Spleen (tissue), 11 donors: Measurements from ENCODE around the gene GNL1. TPM values are rescaled to one million over a fixed set of nuclear protein-coding genes. Genes with fewer than 3 reads are reported as not detected.
A peak's percentile ranks its signal among the peaks of the same experiment; 100 is the strongest.

ENCODE experiments used
- DNase-seq: peaks from one replicate; pipeline ENCODE4 v3.0.0-alpha.2; 2020
- H3K27ac ChIP-seq, 8 donors: fragments of 200-600 bp; sonication (generic) in 7 of 8; 1 replicate in 4 of 8; 2 replicates in 4 of 8; pipeline versions ENCODE4 v1.5.0 to v1.8.0; 2016 to 2021; ENCODE audit warnings: inconsistent platforms in 4 of 8, mild to moderate bottlenecking in 4 of 8, moderate library complexity in 1 of 8
- H3K27me3 ChIP-seq, 7 donors: fragments of 200-600 bp; sonication (generic) in 6 of 7; replicated peaks in 1 of 7; 1 replicate in 4 of 7; 2 replicates in 3 of 7; pipeline versions ENCODE4 v1.5.0 to v1.8.0; 2016 to 2021; ENCODE audit warnings: inconsistent platforms in 3 of 7, mild to moderate bottlenecking in 1 of 7
- H3K36me3 ChIP-seq, 6 donors: fragments of 200-600 bp; sonication (generic) in 5 of 6; 1 replicate in 4 of 6; 2 replicates in 2 of 6; pipeline versions ENCODE4 v1.5.0 to v1.8.0; 2016 to 2021; ENCODE audit warnings: inconsistent platforms in 2 of 6
- H3K4me1 ChIP-seq, 6 donors: fragments of 200-600 bp; sonication (generic) in 5 of 6; 1 replicate in 3 of 6; 2 replicates in 3 of 6; pipeline versions ENCODE4 v1.5.0 to v1.8.0; 2016 to 2021; ENCODE audit warnings: inconsistent platforms in 3 of 6
- H3K4me3 ChIP-seq, 8 donors: fragments of 200-600 bp; sonication (generic) in 7 of 8; 1 replicate in 4 of 8; 2 replicates in 4 of 8; pipeline versions ENCODE4 v1.5.0 to v1.8.0; 2016 to 2021; ENCODE audit warnings: inconsistent platforms in 4 of 8, mild to moderate bottlenecking in 4 of 8, moderate library complexity in 2 of 8
- H3K9me3 ChIP-seq, 8 donors: fragments of 200-600 bp; sonication (generic) in 7 of 8; 1 replicate in 4 of 8; 2 replicates in 4 of 8; pipeline versions ENCODE4 v1.5.0 to v1.8.0; 2016 to 2021; ENCODE audit warnings: inconsistent platforms in 4 of 8
- POLR2A ChIP-seq, 3 donors: fragments of 450-650 bp; IDR thresholded peaks; one replicate each; pipeline ENCODE4 v1.5.1; 2017; ENCODE audit warnings: antibody characterized with exemption in 3 of 3, mild to moderate bottlenecking in 1 of 3
- POLR2AphosphoS5 ChIP-seq, 3 donors: sonication (generic); formaldehyde crosslinking; IDR thresholded peaks; one replicate each; pipeline ENCODE4 v1.5.1; 2017; ENCODE audit warnings: antibody characterized with exemption in 3 of 3
- WGBS, 5 donors: extraction: QIAGEN DNeasy Blood & Tissue Kit in 3 of 5; methylation state at CpG; one replicate each; pipeline versions ENCODE4 v1.1.5 to v1.1.7; 2013 to 2018; 5-methylcytosine and 5-hydroxymethylcytosine counted together
- intact Hi-C: fragments of 100-400 bp; cut with DNase I; formaldehyde crosslinking; loops from one replicate; pipeline ENCODE4 v1.15.0; 2023; ENCODE audit warnings: low total_unique reads
- polyA plus RNA-seq, 3 donors: library from polyadenylated mRNA; stranded (reverse); fragments of 200-250 nt; gene quantifications; one replicate each; pipeline ENCODE4 v1.2.1, GENCODE V29; 2013
- total RNA-seq, 7 donors: library from RNA; depleted of rRNA in 3 of 7; stranded (reverse); fragments of >200 nt in 3 of 7; fragmentation: NEBNext Ultra II Directional in 4 of 7; extraction: Animal tissue kit (Norgen Biotek cat#: 25700) in 4 of 7; gene quantifications; one replicate each; pipeline versions ENCODE4 v1.1.0 to v1.2.1, GENCODE V29; 2016 to 2021
- TF ChIP-seq, protein P1 (sequence below), 11 experiments: fragments of 200-600 bp in 7 of 11; fragments of 450-650 bp in 4 of 11; sonication (generic) in 4 of 11; IDR thresholded peaks in 8 of 11; conservative IDR thresholded peaks in 3 of 11; 1 replicate in 7 of 11; 2 replicates in 4 of 11; pipeline versions ENCODE4 v1.4.0 to v1.8.0; 2016 to 2021; ENCODE audit warnings: antibody characterized with exemption in 11 of 11, inconsistent platforms in 4 of 11, mild to moderate bottlenecking in 1 of 11
- donor health status: healthy with polysubstance abuse.
- donor health status: DM: no; HTN: no; CAD: no; lungs with moderate emphysema.
- donor health status: DM: no; HTN: no; CAD: no.
- donor health status: Bipolar disorder and iron deficiency.
- donor health status: healthy.
- donor health status: DM: no; HTN: no; CAD: no.
- donor health status: DM: yes; HTN: yes; CAD: no.

GNL1 gene
- total and polyA plus RNA-seq, 10 donors, result 28.0 to 84.6 (median 50.6) TPM

DNA sequence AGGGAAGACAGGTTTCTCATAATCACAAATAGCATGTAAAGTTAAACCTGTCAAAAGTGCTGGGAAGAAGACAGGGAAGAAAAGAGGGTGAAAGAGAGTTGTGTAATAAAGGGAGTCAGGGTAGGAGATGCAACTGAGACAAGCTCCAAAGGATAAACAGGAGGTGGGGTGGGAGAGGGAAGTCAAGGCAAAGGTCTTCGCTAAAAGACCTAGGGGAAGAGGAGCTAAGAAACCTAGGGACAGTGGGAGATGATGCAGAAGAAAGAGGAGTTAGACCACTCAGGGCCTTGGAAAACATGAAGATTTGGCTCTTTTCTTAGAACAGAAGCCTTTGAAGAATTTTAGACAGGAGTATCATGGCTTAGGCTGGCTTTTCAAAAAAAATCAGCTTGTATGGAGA lies 7.8 kb upstream of the GNL1 start:
- Histone ChIP-seq H3K27ac (no peak overlapping the region), H3K4me3 (no peak overlapping the region), H3K27me3 (no peaks in the 10 kb centered on the region), H3K36me3 (peaks cover 0 to 32% (median 17%) of the 10 kb centered on the region in 6 donors), H3K4me1 (peaks cover 0 to 11% (median 4%) of the 10 kb centered on the region in 6 donors), H3K9me3 (no peaks in the 10 kb centered on the region)
- 91 to 100% (median 96%) methylated on average over 1 of the region's 1 CpG for WGBS, 5 donors
- TF ChIP-seq POLR2A (IDR thresholded peaks at IDR 0.05), result no peak
- no peak for TF ChIP-seq POLR2AphosphoS5 (IDR thresholded peaks at IDR 0.05)
- TF ChIP-seq, protein P1, sequence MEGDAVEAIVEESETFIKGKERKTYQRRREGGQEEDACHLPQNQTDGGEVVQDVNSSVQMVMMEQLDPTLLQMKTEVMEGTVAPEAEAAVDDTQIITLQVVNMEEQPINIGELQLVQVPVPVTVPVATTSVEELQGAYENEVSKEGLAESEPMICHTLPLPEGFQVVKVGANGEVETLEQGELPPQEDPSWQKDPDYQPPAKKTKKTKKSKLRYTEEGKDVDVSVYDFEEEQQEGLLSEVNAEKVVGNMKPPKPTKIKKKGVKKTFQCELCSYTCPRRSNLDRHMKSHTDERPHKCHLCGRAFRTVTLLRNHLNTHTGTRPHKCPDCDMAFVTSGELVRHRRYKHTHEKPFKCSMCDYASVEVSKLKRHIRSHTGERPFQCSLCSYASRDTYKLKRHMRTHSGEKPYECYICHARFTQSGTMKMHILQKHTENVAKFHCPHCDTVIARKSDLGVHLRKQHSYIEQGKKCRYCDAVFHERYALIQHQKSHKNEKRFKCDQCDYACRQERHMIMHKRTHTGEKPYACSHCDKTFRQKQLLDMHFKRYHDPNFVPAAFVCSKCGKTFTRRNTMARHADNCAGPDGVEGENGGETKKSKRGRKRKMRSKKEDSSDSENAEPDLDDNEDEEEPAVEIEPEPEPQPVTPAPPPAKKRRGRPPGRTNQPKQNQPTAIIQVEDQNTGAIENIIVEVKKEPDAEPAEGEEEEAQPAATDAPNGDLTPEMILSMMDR (IDR thresholded peaks at IDR 0.05 in 8 of 11, conservative IDR thresholded peaks at IDR 0.05 in 3 of 11), result no peak
- DNase-seq, result no peak
- intact Hi-C loops, result no loop called here

DNA sequence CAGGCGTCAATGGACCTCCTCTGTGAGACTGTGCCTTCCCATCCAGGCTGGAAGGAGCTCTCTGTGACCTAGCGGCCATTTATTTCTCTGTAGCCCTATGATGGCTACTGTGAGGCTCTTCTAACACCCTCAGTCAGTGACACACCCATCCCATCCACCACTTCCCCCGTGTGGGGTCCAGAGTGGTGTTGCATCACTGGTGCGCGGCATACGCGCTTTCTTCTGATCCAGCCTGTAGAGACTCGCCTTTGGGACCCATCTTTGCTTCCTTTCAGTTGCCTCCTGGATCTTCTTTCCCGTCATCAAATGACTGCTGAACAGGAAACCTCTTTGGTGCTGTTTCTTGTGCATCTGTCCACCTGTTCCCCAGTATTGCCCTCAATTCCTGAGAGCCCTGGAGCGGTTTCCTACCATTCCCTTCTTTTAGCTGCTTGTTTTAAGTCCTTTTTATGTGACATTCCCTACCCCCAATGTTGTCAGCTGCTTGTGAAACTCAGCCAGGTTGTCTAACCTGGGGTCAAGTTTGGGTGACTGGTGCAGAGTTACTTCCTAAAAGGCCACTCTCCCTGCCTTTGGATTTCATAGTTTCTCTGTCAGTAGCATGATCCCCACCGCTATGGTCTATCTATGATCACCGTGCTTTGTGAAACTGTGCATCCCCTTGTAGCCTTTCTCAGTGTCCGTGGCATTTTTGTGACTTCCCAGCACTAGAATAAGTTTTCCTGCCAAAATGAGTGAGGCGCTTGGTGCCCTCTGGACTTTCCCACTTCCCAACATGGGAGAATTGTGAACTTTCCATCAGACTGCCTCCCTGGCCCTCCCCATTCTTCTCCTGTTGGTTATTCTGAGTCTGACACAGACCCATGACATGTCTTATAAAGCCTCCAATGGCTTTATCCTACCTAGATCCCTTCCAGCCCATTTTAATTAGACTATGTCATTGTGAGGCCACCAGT lies 6.5 kb upstream of the GNL1 start:
- Histone ChIP-seq H3K9me3 (no peaks in the 10 kb centered on the region), H3K4me1 (peaks cover 13 to 24% (median 17%) of the 10 kb centered on the region in 6 donors), H3K27ac (no peak overlapping the region), H3K4me3 (no peak overlapping the region), H3K27me3 (no peaks in the 10 kb centered on the region), H3K36me3 (peaks cover 0 to 40% (median 17%) of the 10 kb centered on the region in 6 donors)
- TF ChIP-seq POLR2A (IDR thresholded peaks at IDR 0.05) (no peak), POLR2AphosphoS5 (IDR thresholded peaks at IDR 0.05) (no peak)
- TF ChIP-seq, protein P1 (IDR thresholded peaks at IDR 0.05 in 8 of 11, conservative IDR thresholded peaks at IDR 0.05 in 3 of 11), result no peak
- WGBS, 5 donors, result 83 to 93% (median 86%) methylated on average over 14 of the region's 14 CpGs
- intact Hi-C loops, result no loop called here
- no peak for DNase-seq

DNA sequence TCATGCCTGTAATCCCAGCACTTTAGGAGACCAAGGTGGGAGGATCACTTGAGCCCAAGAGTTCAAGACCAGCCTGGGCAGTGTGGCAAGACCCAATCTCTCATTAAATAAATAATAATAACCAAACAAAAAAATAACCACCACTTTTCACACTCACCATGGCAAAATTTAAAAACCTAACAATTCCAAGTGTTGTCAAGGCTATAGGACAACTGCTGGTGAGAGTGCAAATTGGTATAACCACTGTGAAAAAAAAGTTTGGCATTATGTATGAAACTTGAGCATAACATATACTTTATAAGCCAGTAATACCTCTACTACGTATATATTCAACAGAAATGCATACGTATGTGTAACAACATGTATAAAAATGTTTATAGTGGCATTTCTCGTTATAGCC lies 4.6 kb upstream of the GNL1 start:
- Histone ChIP-seq H3K27ac (no peak overlapping the region), H3K4me1 (peaks cover 15 to 30% (median 22%) of the 10 kb centered on the region in 6 donors), H3K36me3 (peaks cover 0 to 40% (median 17%) of the 10 kb centered on the region in 6 donors), H3K9me3 (no peaks in the 10 kb centered on the region), H3K27me3 (no peaks in the 10 kb centered on the region), H3K4me3 (no peak overlapping the region)
- no peak for TF ChIP-seq POLR2AphosphoS5 (IDR thresholded peaks at IDR 0.05)
- TF ChIP-seq, protein P1 (IDR thresholded peaks at IDR 0.05 in 8 of 11, conservative IDR thresholded peaks at IDR 0.05 in 3 of 11), result no peak
- TF ChIP-seq POLR2A (IDR thresholded peaks at IDR 0.05), result no peak
- DNase-seq, result no peak
- intact Hi-C loops, result no loop called here
- 92 to 99% (median 95%) methylated on average over 3 of the region's 3 CpGs for WGBS, 5 donors

DNA sequence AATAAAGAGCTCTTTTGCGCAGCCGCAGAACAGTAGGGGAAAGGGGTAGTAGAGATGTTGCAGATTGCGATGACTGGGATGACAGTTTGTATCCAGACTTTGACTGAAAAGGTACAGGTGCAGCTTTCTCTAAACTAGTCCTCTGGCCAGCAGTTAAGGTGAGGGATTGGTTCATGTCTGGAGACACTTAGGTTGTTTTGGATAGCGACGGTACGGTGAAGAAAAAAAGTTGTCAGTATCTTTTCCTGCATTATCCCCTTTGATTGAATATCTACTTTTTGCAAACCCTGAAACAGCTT lies 1.3 kb upstream of the GNL1 start:
- intact Hi-C loops, result no loop called here
- H3K4me3 ChIP-seq, result peak overlapping the region; percentile 77 to 98 (median 90)
- no peaks in the 10 kb centered on the region for H3K9me3 ChIP-seq
- H3K36me3 ChIP-seq, result peaks cover 0 to 53% (median 27%) of the 10 kb centered on the region in 6 donors
- TF ChIP-seq POLR2AphosphoS5 (IDR thresholded peaks at IDR 0.05) (no peak), POLR2A (IDR thresholded peaks at IDR 0.05) (no peak)
- TF ChIP-seq, protein P1 (IDR thresholded peaks at IDR 0.05 in 8 of 11, conservative IDR thresholded peaks at IDR 0.05 in 3 of 11), result no peak
- DNase-seq, result no peak
- H3K27me3 ChIP-seq, result no peaks in the 10 kb centered on the region
- peaks cover 21 to 54% (median 35%) of the 10 kb centered on the region in 6 donors for H3K4me1 ChIP-seq
- peak overlapping the region; percentile 98 to 100 (median 99) for H3K27ac ChIP-seq
- 0 to 3% (median 1%) methylated on average over 6 of the region's 6 CpGs for WGBS, 5 donors
